22Rv1 (cell line): Measurements from ENCODE around the gene CRELD1.

ENCODE experiments used
- H3K27ac ChIP-seq: fragments of 450-650 bp; 2 replicates; pipeline ENCODE4 v1.5.1; 2017
- ZFX ChIP-seq: fragments of 450-650 bp; IDR thresholded peaks from 2 replicates; pipeline ENCODE4 v1.6.1; 2017; ENCODE audit warnings: antibody characterized with exemption, borderline replicate concordance
- TF ChIP-seq, protein P1 (sequence below): fragments of 450-650 bp; IDR thresholded peaks from 2 replicates; pipeline ENCODE4 v1.5.1; 2017; ENCODE audit warnings: mild to moderate bottlenecking

The CRELD1 gene

GRCh38 chr3:9908286-9908685 lies 25.3 kb upstream of the CRELD1 start:
- TF ChIP-seq, protein P1, sequence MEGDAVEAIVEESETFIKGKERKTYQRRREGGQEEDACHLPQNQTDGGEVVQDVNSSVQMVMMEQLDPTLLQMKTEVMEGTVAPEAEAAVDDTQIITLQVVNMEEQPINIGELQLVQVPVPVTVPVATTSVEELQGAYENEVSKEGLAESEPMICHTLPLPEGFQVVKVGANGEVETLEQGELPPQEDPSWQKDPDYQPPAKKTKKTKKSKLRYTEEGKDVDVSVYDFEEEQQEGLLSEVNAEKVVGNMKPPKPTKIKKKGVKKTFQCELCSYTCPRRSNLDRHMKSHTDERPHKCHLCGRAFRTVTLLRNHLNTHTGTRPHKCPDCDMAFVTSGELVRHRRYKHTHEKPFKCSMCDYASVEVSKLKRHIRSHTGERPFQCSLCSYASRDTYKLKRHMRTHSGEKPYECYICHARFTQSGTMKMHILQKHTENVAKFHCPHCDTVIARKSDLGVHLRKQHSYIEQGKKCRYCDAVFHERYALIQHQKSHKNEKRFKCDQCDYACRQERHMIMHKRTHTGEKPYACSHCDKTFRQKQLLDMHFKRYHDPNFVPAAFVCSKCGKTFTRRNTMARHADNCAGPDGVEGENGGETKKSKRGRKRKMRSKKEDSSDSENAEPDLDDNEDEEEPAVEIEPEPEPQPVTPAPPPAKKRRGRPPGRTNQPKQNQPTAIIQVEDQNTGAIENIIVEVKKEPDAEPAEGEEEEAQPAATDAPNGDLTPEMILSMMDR, result no peak
- no peak for TF ChIP-seq ZFX
- no peak overlapping the region for H3K27ac ChIP-seq

DNA sequence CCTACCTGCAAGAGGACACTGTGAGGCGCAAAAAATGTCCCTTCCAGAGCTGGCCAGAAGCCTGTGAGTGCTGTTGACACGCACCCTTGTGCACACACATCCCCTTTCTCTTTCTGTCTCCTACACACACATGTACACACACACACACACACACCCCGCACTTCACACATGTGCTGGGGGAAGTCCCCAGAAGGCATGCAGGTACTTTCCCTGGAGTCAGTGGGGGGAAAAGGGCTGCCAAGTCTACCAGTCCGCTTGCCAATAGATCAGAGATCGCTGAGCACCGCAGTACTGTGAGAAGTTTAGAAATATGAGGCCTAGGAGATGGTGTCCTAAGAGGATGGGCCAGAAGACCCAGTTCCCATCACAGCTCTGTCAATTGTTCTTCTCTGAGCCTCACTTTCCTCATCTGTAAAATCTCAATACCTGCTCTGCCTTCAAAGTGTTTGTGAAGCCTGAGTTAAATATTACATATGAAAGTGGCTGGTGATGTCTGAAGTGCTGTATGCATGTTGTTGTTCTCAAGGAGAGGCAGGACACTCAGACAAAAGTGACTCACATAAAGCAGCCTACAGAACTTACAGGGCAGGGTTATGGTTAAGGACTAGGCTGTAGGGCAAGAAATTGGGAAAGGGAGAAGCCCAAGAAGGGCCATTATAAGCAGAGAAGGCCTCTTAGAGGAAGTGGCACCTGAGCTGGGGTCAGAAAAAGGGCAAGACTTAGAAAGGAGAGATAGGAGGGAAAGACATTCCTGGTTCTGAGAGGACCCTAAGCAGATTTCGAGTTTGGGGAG lies 24.2 kb upstream of the CRELD1 start:
- TF ChIP-seq, protein P1, result no peak
- TF ChIP-seq ZFX, result no peak
- no peak overlapping the region for H3K27ac ChIP-seq

- TF ChIP-seq, protein P1, result no peak
- no peak for TF ChIP-seq ZFX
- peak overlapping the region; percentile 89 for H3K27ac ChIP-seq
These were observed 21.8 kb upstream of the CRELD1 start for GRCh38 chr3:9911863-9912262.

GRCh38 chr3:9912294-9912935 lies 21.2 kb upstream of the CRELD1 start:
- TF ChIP-seq, protein P1, result no peak
- TF ChIP-seq ZFX, result no peak
- peak overlapping the region; percentile 89 for H3K27ac ChIP-seq

- peak overlapping the region; percentile 89 for H3K27ac ChIP-seq
- TF ChIP-seq, protein P1, result no peak
- no peak for TF ChIP-seq ZFX
These were observed 20.0 kb upstream of the CRELD1 start for GRCh38 chr3:9913601-9914000.

GRCh38 chr3:9914011-9914410 lies 19.6 kb upstream of the CRELD1 start:
- TF ChIP-seq, protein P1, result no peak
- no peak for TF ChIP-seq ZFX
- peak overlapping the region; percentile 89 for H3K27ac ChIP-seq

DNA sequence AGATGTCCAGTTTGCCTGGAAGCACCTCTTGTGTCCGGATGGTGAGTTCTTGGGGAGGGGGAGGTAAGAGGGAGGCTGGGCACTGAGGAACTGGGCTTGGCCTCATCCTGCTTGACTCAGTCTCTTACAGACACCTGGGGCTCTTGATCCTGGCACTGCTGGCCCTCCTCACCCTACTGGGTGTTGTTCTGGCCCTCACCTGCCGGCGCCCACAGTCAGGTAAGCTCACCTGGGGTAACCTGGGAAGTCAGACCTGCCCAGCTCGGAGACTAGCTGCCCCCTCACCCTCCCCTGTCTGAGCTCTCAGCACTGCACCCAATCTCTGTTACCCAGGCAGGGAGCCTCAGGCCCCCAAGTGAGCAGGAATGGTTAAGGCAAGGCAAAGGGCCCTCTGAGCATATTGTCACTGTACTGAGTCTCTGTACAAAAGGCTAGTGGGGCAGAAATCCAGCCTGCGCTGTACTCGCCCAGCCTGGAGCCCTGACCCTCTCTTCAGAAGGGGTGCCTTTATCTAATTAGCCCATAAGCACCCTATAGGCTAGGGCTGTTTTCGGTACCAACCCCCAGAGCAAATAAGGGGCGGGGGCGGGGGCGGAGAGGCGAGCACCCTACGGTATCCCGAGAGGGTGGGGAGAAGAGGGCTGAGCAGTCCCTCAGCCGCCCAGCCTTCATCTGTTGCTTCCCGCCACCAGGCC lies 18.9 kb upstream of the CRELD1 start:
- peak overlapping the region; percentile 89 for H3K27ac ChIP-seq
- TF ChIP-seq ZFX, result no peak
- TF ChIP-seq, protein P1, result no peak
